Measurements from ENCODE around the gene CEP290. TPM values are rescaled to one million over a fixed set of nuclear protein-coding genes. Genes with fewer than 3 reads are reported as not detected.
A peak's percentile ranks its signal among the peaks of the same experiment; 100 is the strongest.

CEP290 gene
- total and polyA plus RNA-seq, 4 donors: 1.0 to 4.7 (median 4.0) TPM

GRCh38 chr12:88092771-88093170 is 49.1 kb downstream of the CEP290 start:
- Histone ChIP-seq H3K9me3 (ENCODE audit: control insufficient read depth in 4 of 4, low read length in 3 of 4) (no peaks in the 10 kb centered on the region), H3K4me1 (ENCODE audit: control insufficient read depth in 4 of 4, insufficient read depth in 4 of 4, low read length in 3 of 4) (no peaks in the 10 kb centered on the region), H3K36me3 (ENCODE audit: control insufficient read depth in 4 of 4, insufficient read depth in 3 of 4, low read depth in 1 of 4, low read length in 3 of 4) (peaks cover 0 to 6% (median 2%) of the 10 kb centered on the region in 4 donors), H3K9ac (ENCODE audit: low read depth in 1 of 2, low read length in 2 of 2) (no peak overlapping the region), H3K27ac (ENCODE audit: low read depth in 1 of 2, low read length in 2 of 2) (no peak overlapping the region), H3K27me3 (ENCODE audit: control insufficient read depth in 4 of 4, insufficient read depth in 4 of 4, low read length in 3 of 4) (no peaks in the 10 kb centered on the region), H3K4me3 (ENCODE audit: low read depth in 1 of 3, low read length in 3 of 3) (no peak overlapping the region)
- no peak for TF ChIP-seq RAD21 (IDR thresholded peaks at IDR 0.05)
- TF ChIP-seq FOXA1 (IDR thresholded peaks at IDR 0.05): no peak
- TF ChIP-seq, protein P1, sequence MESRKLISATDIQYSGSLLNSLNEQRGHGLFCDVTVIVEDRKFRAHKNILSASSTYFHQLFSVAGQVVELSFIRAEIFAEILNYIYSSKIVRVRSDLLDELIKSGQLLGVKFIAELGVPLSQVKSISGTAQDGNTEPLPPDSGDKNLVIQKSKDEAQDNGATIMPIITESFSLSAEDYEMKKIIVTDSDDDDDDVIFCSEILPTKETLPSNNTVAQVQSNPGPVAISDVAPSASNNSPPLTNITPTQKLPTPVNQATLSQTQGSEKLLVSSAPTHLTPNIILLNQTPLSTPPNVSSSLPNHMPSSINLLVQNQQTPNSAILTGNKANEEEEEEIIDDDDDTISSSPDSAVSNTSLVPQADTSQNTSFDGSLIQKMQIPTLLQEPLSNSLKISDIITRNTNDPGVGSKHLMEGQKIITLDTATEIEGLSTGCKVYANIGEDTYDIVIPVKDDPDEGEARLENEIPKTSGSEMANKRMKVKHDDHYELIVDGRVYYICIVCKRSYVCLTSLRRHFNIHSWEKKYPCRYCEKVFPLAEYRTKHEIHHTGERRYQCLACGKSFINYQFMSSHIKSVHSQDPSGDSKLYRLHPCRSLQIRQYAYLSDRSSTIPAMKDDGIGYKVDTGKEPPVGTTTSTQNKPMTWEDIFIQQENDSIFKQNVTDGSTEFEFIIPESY (IDR thresholded peaks at IDR 0.05): no peak
- no peak for TF ChIP-seq YY1 (IDR thresholded peaks at IDR 0.05)
- TF ChIP-seq CTCF (IDR thresholded peaks at IDR 0.05; ENCODE audit: low read depth, low read length, missing input control): no peak
- no peak for TF ChIP-seq TAF1 (conservative IDR thresholded peaks at IDR 0.05)
- TF ChIP-seq, protein P2, sequence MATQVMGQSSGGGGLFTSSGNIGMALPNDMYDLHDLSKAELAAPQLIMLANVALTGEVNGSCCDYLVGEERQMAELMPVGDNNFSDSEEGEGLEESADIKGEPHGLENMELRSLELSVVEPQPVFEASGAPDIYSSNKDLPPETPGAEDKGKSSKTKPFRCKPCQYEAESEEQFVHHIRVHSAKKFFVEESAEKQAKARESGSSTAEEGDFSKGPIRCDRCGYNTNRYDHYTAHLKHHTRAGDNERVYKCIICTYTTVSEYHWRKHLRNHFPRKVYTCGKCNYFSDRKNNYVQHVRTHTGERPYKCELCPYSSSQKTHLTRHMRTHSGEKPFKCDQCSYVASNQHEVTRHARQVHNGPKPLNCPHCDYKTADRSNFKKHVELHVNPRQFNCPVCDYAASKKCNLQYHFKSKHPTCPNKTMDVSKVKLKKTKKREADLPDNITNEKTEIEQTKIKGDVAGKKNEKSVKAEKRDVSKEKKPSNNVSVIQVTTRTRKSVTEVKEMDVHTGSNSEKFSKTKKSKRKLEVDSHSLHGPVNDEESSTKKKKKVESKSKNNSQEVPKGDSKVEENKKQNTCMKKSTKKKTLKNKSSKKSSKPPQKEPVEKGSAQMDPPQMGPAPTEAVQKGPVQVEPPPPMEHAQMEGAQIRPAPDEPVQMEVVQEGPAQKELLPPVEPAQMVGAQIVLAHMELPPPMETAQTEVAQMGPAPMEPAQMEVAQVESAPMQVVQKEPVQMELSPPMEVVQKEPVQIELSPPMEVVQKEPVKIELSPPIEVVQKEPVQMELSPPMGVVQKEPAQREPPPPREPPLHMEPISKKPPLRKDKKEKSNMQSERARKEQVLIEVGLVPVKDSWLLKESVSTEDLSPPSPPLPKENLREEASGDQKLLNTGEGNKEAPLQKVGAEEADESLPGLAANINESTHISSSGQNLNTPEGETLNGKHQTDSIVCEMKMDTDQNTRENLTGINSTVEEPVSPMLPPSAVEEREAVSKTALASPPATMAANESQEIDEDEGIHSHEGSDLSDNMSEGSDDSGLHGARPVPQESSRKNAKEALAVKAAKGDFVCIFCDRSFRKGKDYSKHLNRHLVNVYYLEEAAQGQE (IDR thresholded peaks at IDR 0.05): no peak
- TF ChIP-seq RXRA (IDR thresholded peaks at IDR 0.05): no peak
- TF ChIP-seq JUND (IDR thresholded peaks at IDR 0.05): no peak
- TF ChIP-seq ATF3 (IDR thresholded peaks at IDR 0.05): no peak
- no peak for TF ChIP-seq HNF4G (IDR thresholded peaks at IDR 0.05)
- no peak for TF ChIP-seq NR2F2 (IDR thresholded peaks at IDR 0.05)
- no peak for TF ChIP-seq FOXA2 (IDR thresholded peaks at IDR 0.05)
- TF ChIP-seq, protein P3, sequence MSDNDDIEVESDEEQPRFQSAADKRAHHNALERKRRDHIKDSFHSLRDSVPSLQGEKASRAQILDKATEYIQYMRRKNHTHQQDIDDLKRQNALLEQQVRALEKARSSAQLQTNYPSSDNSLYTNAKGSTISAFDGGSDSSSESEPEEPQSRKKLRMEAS (IDR thresholded peaks at IDR 0.05): no peak
- DNase-seq (ENCODE audit: low spot score): no peak

DNA sequence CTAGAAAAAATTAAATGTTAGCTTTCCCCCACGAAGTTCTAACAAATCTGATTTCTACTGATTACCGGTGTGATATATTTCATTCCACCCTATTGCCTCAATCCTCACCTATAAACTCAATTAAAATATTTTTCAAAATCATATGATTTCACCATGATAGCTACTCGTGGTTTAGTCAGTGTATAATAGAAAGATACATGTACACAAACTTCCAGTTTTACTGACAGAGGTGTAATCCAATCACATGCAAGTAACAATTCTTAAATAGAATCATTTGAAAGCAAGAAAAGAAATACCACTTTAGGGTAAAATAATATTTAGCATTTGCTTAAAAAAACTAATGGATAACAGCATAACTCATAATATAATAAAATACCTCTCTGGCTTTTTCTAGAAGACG is 57.7 kb downstream of the CEP290 start:
- peaks cover 0 to 18% (median 3%) of the 10 kb centered on the region in 4 donors for H3K4me1 ChIP-seq (ENCODE audit: control insufficient read depth in 4 of 4, insufficient read depth in 4 of 4, low read length in 3 of 4)
- WGBS: 50% methylated on average over 4 of the region's 4 CpGs
- no peak overlapping the region for H3K27ac ChIP-seq (ENCODE audit: low read depth in 1 of 2, low read length in 2 of 2)
- no peak overlapping the region for H3K9ac ChIP-seq (ENCODE audit: low read depth in 1 of 2, low read length in 2 of 2)
- H3K9me3 ChIP-seq (ENCODE audit: control insufficient read depth in 4 of 4, low read length in 3 of 4): no peaks in the 10 kb centered on the region
- H3K4me3 ChIP-seq (ENCODE audit: low read depth in 1 of 3, low read length in 3 of 3): peak overlapping the region in 2 of 3 donors; percentile 12 to 33
- H3K36me3 ChIP-seq (ENCODE audit: control insufficient read depth in 4 of 4, insufficient read depth in 3 of 4, low read depth in 1 of 4, low read length in 3 of 4): peaks cover 0 to 3% (median 1%) of the 10 kb centered on the region in 4 donors
- DNase-seq (ENCODE audit: low spot score): no peak
- H3K27me3 ChIP-seq (ENCODE audit: control insufficient read depth in 4 of 4, insufficient read depth in 4 of 4, low read length in 3 of 4): no peaks in the 10 kb centered on the region
- TF ChIP-seq, protein P2 (IDR thresholded peaks at IDR 0.05): no peak
- TF ChIP-seq EGR1 (IDR thresholded peaks at IDR 0.05; ENCODE audit: low read depth in 2 of 2) (no peak), JUND (IDR thresholded peaks at IDR 0.05) (no peak), HNF4G (IDR thresholded peaks at IDR 0.05) (no peak), FOXA1 (IDR thresholded peaks at IDR 0.05) (no peak), NR2F2 (IDR thresholded peaks at IDR 0.05) (no peak), RAD21 (IDR thresholded peaks at IDR 0.05) (no peak), CTCF (IDR thresholded peaks at IDR 0.05; ENCODE audit: low read depth, low read length, missing input control) (no peak)
